Amygdala (tissue), 56 donors: Measurements from ENCODE around the gene COL6A5.
"Not testable (repeated sequence)": the region's sequence is repeated elsewhere in the genome, so short reads cannot be mapped to it uniquely, and the experiment has no call there.

Source experiments
- DNase-seq, 56 donors: peaks; one replicate each; lab custom pipeline; 2025; lab: John Stamatoyannopoulos, UW

Gene COL6A5

DNA sequence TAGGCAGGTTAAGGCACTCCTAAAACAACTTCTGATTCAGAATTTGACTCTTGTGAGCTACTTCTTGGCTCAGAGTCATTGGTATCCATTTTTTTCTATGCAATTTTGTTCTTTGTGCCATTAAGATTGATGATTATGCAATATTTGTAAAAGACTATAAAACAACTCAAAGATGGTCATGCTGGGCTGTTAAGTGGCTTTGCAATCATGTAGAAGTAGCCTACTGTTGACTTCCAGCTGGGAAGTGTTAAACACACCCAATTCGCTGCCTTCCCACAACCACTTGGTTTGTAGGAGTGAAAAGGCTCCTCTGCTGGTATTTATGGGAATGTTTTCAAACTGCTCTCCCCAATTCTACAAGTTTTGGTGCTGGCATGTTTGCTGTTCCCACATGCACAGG is 96.8 kb downstream of the COL6A5 start:
- no peak for DNase-seq

DNA sequence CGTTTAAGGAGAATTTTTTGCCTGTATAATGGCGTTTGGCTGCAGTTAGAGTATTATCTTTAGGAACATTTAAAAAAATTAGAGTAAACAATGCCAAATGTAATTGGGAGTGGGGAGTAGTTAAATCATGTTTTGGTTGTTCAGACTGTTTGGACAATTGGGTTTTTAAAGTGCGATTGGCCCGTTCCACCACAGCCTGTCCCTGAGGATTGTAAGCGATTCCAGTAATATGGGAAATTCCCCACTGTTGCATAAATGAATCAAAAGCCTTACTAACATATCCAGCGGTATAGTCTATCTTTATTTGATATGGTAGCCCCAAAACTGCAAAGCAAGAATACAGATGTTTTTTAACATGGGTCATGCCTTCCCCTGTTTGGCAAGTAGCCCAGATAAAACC is 101.4 kb downstream of the COL6A5 start:
- not testable (repeated sequence) for DNase-seq

DNA sequence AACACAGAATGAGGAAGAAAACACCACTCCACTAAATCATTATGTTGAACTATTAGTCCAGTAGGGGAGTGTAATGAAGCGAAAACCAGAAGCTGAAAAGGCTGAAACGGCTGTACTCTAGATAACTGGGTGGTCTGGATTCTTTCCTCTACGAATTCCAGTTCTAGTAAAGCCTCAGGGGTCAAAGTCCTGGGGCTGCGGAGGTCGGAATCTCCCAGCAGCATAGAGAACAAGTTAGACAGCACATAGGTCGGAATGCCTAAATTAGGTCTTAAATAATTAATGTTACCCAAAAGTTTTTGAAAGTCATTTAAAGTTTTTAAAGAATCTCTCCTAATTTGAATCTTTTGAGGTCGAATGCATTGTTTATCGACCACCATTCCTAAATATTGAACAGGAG is 102.7 kb downstream of the COL6A5 start:
- not testable (repeated sequence) for DNase-seq

DNA sequence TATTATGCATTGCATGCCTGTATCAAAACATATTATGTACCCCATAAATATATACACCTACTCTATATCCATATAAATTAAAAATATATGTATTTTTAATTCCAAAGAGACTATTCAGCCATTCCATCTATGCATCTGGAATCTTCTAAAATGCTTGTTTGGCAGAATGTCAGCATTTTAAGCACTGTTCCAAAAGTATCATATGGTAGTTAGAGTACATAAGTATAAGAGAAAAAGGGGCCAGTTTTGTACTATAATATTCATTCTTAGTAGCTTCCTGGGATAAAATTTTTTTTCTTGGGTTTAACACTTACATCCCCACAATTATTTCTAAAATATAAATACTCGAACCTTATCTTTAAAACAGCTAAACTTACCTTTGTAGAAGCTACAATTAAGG is 111.1 kb downstream of the COL6A5 start:
- no peak for DNase-seq

DNA sequence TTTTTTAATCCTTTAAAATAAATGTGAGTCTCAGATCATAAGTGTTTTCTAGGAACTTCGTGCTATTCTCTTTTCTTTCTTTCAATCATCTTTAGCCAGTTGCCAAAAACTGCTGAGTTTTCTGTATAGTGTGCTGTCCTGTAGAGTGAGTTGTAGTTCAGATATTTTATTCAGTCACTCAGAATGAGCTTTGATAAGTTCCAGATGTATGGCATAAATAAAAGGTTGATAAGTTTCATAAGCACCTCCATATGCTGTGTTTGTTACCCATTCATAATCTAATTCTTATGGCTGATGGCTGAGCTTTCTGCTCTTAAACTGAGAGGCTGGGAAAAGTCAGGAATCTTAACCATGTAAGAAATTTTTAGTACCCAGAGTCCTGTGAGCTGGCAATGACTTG is 112.2 kb downstream of the COL6A5 start:
- DNase-seq, result no peak

DNA sequence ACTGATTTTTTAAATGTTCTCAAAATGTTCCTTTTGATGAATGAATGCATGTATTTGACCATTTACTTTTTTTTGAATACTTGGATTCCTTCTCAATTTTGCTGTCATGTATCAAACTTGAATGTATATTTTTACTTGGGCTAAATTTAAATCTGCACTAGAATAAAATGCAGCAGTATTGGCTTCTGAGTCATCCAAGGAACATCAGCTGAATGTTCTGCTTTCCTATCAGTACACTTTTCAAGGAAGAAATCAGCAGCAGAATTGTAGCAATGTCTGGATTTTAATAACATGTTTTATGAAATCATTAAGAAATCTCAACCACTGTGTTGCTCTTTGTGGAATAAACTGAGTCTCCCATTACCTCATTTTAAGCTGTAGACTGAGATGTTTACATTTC is 114.5 kb downstream of the COL6A5 start:
- DNase-seq, result no peak

DNA sequence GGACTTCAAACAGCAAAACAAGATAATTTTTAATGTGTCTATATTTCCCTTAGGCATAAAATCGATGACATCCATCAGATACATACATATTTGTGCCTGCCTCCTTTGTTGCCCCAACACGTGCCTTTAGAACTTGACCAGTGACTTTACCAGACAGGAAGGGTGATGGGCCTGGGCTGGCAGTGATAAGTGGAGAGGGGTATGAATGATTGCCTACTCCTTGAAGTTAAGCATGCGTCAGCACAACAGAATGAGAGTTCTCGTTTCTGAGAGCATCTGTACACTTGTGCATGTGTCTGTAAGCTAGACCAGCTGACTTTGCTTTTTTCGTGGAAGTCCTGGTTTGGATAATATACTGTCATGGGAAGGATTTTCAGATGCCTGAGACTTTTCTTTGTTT is 116.6 kb downstream of the COL6A5 start:
- DNase-seq, result no peak

DNA sequence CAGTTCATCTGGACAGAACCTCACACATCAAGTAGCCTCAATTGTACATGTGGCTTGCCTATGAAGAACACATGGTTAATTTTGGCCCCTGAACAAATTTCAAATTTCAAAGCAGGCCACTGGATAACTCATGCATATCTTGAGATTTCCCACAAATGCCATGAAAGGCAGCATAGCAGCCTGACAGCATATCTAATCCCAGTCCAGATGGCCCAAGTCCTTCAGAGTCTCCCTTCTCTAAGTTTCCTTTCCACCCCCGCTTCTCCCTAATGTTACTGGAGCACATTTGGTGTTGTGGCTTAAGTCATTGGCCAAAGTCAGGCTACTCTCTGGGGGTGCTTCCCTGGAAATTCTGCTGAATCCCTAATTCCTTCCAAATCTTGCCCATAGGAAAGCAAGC is 117.7 kb downstream of the COL6A5 start:
- no peak for DNase-seq

DNA sequence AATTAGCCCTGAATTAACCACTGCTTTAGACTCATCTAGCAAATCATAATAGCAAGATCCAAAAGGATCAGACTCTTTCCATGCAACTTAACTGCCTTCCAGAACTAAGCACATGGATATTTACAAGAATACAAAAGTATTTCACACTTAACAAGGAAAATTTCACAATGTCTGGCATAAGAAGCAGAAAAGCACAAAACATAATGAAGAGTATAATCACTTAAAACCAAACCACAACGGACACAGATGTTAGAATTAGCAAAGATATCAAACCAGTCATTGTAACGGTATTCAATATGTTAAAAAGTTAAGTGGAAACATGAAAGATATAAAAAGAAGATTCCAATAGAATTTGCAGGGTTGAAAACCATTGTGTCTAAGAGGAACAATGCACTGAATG is 120.0 kb downstream of the COL6A5 start:
- DNase-seq, result no peak

DNA sequence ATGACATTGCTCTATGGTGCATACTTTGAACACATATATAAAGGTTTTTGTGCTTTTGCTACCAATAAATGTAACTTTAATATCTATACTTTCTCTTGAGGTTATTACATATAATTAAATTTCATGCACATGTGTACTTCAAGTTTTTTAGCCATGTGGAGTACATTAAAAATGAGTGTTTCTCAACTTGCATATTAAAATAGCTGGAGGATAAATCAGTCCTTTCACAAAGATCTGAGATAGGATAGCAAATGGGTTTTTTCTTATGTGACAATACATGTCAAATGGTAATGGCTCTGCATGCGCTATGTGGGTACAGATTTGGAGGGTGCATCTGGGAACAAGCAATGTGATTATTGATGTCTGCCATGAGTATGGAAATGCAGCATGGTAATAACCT is 122.8 kb downstream of the COL6A5 start:
- DNase-seq, result no peak

DNA sequence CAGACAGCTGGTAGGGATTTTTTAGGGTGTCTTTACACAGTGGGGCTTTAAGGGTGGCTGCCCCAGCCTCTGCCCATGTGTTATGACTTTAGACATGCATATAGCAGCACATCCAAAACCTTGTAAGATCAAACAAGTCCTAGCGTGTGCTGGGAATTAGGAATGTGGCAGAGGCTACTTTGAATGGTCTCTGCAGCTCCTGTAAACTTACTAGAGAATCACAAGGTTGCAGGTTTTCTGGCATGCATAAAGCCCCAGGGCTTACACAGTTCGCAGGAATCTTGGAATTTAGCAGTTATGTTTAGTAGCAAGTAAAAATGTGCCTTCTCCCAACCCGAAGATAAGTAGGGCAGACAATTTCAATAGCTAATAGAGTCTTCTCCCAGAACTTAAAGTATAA is 124.7 kb downstream of the COL6A5 start:
- no peak for DNase-seq

DNA sequence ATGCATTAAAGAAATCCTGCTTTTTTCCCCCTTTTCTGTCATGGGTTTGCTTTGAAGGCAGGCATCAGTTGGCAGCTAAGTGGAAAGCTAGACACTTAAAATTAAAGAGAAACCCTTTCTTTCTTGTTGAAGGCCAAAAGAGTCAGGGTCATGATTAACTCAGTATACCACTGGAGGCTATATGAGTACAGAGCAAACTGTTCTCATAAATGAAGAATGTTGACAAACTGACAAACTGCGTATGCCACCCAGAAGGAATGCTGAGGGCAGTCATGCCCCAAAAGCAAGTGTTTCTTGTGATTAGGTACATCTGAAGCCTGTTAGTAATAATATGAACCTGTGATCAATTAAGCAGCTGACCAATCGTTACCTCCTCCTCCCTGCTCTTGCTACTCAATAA is 127.9 kb downstream of the COL6A5 start:
- DNase-seq, result no peak

DNA sequence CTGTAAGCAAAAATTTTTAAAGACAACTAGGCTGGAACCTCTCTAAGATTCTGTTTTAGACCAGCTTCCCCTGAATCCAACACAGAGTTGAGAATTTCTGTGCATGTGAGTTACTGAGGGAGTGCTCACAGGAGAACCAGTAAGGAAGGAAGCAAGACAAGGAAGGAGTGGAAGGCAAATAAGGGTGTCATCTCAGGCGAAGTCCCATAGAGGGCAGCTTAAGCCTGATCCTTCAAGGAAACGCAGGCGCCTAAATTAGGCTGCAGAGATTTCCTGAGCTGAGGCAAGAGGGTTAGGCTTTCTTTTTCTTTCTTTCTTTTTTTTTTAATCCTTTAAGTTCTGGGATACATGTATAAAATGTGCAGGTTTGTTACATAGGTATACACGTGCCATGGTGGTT is 135.3 kb downstream of the COL6A5 start:
- DNase-seq, result no peak

DNA sequence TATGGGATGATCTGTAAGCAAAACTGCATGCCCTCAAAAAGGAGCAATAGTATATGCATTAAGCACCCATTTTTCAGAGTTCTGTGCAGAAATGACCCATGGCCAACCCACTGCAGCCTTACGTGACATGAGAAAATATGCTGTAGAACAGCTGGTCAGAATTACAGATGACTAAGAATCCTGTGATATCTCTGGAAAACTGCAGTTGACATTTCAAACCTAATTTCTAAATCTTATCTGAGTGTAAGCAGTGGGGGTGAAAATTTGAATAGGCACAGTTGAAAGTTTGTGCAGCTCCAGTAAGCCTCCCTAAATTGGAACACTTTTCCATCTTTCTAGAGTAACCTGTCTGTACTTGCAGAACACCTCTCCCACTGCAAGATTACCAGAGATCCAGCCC is 142.8 kb downstream of the COL6A5 start:
- DNase-seq, result no peak

DNA sequence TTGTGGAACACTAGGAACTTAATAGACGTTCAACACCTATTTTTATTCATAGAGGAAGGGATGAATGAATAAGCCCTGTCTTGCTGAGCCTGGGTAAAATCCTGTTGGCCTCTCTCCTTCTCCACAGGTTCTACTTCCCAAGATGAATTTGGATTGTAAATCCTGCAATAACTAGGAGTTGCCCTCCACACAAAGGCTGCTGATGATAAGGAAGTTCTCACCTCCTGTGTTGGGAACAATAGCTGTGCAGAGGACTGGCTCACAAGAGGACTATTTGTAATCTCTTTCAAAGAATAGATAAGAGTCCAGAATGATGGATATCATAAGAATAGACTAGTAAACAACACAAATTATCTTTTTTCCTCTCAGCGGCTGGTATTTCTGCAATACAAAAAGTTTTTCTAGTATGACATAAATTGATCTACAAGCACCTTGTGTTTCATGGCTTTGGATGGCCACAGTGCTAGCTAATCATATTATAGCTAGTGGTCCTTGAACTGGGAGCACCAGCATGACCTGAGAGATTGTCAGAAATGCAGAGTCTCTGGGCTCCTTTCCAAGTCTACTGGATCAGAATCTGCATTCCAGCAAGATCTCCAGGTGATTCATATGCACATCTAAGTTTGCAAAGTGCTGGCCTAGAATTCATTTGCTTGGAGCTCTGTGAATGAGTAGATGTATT is 143.4 kb downstream of the COL6A5 start:
- DNase-seq, result no peak

DNA sequence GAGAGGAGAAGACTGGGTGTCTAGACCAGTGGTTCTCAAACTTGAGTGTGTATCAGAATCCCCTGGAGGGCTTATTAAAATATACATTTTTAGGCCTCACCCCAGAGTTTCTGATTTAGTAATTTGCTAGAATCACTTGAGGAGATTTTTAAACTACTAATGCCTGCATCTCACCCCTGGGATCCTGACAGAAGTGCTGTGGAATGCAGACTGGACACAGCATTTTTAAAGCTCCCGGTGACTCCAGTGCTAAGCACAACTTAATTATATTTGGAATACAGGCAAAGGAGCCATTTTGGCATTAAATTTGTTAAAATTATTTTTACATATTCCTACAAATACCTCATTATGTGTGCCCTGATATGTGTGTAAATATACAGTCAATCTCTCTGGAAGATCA is 144.8 kb downstream of the COL6A5 start:
- no peak for DNase-seq

DNA sequence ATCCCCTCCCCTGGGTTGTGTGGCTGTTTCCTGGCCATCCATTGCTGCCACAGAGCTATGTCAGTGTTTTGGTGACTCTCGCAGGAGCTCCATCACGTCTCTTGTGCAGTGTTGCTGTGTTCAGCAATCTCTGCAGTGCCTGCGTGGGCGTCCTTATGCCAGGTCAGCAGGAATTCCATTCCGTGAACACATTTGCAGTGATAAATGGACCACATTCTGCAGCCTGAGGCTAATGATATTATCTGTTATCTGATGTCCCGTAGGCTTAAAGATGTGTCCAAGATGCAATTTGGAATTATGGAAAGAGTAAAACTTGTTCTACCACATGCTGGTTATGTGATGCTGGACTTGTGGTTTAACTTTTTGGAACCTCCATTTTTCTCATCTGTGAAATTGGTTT is 146.0 kb downstream of the COL6A5 start:
- DNase-seq, result no peak

DNA sequence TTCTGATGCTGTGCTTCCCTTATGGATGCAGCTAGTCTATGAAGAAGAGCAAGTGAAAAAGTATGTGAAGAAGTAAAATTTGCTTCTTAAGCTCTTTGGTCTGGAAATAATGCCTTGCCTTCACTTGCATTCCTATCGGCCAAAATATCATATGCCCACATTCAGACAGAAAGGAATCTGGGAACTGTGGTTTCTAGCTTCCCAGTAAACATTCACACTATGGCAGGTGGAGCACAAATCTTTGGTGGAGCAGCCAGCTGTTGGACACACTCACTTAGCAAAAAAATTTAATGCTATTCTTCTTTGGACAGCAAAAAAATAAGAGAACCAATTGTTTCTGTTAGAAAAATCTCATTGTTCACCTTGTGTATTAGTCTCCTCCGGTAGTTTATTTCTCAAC is 159.2 kb downstream of the COL6A5 start:
- no peak for DNase-seq

DNA sequence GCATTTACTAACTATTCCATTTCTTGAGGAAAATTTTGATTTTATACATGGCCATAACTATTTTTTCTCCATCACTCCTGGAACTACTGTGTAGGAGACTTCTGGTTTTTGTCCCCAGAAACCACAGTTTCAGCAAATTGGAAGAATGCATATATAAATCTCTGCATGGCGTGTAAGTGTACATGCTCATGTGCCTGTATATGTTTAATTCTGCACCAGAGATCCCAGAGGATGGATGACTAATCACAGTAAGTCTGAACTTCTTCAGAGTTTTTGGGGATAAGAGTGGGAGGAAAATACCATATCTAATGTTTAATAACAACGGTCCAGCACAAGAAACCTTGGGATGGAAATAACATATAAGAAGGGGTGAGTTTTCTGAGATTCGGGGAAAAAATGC is 160.6 kb downstream of the COL6A5 start:
- no peak for DNase-seq

DNA sequence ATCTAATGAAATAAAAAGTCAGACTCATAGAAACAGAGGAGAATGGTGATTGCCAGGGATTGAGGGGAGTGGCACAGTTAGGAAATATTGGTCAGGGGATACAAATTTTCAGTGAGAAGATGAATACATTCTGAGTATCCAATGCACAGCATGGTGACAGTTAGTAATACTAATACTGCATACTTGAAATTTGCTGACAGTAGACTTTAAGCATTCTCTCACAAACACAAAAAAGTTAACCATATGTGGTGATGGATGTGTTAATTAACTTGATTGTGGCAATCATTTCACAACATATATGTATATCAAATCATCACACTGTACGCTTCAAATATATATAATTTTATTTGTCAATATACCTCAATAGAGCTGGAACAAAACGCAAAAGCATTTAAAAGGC is 162.3 kb downstream of the COL6A5 start:
- no peak for DNase-seq

DNA sequence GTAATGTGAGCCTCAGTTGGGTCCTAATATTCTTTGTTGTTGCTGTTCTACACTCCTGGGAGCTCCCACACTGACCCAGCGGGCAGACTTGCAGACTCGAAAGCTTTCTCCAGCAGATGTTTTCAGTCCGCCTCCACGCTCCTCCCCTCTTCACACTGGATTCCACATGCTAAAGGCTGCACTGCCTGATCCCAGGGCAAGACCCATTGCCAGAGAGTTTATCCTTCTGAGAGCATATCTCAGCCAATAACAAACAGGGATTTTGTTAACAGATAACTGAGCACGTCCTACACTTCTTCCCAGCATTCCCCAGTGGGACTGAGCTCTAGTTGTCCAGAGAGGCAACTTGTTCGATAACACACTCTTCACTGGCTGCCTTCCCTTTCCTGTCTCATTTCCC is 163.5 kb downstream of the COL6A5 start:
- DNase-seq, result no peak

DNA sequence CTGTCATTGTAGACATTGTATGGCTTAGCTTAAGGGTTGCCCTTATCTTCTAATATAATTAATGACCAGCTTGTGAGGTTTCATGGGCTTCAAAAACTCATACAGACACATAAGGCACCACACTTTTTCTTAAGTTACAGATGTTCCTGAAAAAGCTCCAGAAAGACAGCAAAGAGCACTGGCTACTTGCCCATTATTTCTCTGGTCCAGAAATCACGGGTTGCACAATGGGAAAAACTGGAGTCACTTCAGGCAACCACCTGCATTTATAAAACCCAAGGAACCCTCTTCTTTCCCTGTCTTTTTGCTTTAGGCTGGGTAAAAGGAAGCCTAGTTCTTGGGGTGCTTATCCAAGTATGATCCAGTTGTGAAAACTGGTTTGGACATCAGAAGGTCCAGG is 169.2 kb downstream of the COL6A5 start:
- DNase-seq, result no peak

DNA sequence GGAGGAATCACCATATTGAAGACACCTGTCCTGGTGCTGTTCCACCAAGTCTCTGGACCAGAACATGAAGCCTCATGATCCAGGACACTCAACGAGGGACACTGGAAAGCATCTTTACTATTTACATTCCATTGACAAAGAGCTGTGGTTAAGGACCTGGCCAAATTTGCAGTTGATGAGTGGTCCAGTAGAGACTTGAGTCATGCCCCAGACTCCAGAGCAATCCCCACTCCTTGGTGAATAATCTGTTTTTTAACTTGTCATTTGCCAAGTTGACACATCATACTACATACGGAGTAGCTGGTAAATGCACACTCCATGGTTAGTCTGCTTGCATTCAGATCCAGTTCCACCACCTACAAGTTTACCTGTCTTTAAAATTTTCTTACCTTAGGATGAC is 170.3 kb downstream of the COL6A5 start:
- no peak for DNase-seq
